Amygdala (tissue), 56 donors: Measurements from ENCODE around the gene ZNF786.
"Not testable (repeated sequence)": the region's sequence is repeated elsewhere in the genome, so short reads cannot be mapped to it uniquely, and the experiment has no call there.

ENCODE experiments used
- DNase-seq, 56 donors: peaks; one replicate each; lab custom pipeline; 2025; lab: John Stamatoyannopoulos, UW

ZNF786 gene

DNA sequence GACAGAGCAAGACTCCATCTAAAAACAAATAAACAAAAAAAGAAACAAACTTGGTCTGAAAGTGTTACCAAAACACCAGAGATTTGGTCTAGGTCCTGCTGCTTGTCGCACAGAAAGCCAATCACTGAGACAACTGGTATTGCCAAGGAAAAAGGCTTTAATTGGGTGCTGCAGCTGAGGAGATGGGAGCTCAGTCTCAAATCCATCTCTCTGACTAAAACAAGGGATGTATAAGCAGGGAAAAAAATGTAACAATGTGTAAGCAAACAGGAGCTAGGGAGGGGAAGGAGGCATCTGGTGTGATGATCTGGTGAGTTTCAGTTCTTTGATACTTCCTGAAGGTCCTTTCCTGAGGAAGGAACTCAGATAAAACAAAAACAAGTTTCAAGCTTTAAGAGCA is 53.8 kb downstream of the ZNF786 start:
- DNase-seq: no peak

DNA sequence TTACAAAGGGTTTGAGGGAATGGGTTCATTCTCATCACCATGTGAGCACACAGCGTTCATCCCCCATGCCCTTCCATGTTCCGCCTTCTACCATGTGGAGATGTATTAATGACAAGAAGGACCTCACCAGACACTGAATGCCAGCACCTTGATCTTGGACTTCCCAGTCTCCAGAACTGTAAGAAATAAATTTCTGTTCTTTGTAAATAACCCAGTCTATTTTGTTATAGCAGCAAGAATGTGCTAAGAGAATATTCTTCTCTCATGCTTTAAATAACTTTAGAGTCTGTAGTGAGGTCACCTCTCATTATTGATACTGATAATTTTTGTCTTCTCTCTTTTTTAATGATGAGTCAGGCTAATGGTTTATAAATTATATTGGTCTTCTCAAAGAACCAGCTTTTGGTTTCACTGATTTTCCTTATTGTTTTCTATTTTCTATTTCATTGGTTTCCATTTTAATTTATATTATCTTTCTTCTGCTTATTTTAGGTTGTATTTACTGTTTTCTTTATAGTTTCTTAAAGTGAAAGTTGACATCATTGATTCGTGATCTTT is 59.1 kb downstream of the ZNF786 start:
- DNase-seq: no peak

DNA sequence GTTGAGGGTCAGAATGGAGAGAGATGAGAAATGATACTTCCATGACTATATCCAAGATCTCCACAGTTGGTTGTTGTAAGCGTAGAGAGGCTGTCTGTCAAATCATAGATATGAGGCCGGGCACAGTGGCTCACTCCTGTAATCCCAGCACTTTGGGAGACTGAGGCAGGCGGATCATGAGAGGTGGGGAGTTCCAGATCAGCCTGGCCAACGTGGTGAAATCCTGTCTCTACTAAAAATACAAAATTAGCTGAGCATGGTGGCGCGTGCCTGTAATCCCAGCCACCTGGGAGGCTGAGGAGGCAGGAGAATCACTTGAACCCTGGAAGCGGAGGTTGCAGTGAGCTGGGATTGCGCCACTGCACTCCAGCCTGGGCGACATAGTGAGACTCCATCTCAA is 60.1 kb downstream of the ZNF786 start:
- DNase-seq: not testable (repeated sequence)

DNA sequence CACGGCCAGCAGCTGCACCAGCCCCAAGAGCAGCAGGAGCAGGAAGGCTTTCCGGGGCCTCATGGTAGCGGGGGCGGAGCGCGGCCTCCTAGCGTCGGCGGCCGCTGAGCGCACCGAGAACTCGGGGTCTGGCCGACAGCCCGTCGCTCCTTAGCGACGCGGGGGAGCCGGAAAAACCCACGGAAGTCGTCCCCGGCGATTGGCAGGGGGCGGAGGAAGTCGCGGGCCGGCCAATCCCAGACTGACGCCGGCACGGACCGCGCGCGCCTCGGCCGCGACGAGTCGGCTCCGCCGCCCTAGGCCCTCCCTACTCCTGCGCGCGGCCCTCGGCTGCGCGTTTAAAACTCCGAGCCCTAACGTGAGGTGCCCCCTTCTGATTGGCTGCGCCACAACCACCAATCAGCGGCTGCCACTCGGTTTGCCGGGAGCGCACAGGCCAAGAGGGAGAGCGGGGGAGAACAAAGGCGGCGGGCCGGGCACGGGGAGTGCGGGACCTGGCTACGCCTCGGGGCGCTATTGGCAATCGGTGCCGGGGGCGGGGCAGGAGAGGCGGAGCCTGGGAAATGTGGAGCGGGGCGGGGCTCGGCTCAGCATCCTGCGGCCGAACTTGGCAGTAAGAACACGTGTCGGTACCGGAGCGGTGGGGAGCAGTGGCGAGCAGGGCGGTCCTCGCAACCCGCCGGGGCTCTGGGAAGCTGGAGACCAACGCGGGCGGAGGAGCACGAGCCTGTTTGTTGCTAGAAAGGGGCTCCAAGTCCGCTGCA is 62.0 kb downstream of the ZNF786 start, which contains the start of gene PDIA4:
TSS of gene PDIA4 (minus strand) at position 160 of the 764 bp plus-strand sequence. CDS start at position 63, 97 bp downstream.
- DNase-seq: peak; percentile 65 to 100 (median 99)

DNA sequence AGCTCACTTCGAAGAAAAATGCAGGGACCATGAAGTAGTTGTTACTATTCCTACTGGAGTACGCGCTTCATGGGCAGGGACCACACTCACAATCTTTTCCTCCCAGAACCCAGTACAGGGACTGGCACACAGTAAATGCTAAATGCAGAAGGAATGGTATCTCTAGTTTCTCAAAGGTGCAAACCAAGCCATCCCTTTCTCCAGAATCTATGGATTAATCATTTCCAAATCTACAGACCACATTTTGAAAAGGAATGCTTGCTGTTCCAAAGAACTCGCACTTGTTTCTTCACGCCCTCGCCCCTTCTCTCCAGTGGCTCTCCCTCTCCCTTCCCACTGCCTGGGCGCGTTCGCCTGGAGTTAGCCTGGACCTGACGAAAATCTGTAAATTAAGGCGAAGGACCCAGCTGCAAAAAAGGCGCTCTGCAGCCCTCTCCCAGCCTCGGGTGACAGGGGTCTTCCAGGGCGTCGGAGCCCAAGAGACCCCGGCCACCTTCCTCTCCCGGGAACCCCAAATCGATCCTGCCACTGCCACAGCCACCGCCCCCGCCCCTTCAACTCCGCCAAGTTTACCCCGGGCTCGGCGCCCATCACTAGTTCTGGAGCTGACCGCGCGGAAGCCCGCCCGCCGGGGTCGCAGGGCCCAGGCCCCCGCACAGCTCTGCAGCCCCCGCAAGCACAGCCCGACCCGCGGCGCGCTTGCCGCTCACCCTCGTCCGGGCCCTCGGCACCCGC is 62.7 kb downstream of the ZNF786 start:
- peak in 5 of 56 donors; percentile 37 to 67 (median 60) for DNase-seq

DNA sequence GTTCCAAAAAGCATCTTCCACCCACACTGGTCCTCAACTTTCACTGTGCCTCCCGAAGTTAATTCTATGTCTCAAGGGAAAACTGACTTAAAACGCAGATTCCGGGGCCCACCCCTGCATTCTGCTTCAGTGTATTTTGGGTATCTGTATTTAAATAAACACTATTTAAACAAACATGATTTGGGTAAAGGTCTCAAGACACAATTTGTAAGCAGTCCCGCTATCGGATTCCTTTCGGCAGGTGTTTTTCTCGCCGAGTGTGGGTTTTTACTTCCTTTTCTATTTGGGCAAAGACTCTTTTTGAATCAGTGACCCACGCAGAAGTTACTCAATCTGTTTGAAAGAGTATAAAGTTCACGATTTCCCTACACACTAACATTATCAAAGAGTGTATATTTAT is 63.5 kb downstream of the ZNF786 start:
- DNase-seq: no peak

DNA sequence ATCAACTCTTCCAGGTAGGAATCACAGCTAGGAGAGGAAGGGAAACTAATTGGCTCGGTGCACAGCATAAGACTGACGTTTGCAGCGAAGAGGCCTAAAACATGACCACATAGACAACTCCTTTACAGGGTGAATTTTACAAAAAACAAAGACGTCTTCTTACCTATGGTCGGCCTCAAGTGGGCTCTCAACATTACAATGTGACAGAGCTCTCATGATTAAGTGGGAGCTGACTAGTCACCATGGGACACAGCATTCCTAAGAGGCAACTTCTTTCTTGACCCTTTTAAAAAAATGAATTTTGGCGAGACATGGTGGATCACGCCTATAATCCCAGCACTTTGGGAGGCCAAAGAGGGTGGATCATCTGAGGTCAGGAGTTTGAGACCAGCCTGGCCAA is 66.9 kb downstream of the ZNF786 start:
- DNase-seq: no peak

DNA sequence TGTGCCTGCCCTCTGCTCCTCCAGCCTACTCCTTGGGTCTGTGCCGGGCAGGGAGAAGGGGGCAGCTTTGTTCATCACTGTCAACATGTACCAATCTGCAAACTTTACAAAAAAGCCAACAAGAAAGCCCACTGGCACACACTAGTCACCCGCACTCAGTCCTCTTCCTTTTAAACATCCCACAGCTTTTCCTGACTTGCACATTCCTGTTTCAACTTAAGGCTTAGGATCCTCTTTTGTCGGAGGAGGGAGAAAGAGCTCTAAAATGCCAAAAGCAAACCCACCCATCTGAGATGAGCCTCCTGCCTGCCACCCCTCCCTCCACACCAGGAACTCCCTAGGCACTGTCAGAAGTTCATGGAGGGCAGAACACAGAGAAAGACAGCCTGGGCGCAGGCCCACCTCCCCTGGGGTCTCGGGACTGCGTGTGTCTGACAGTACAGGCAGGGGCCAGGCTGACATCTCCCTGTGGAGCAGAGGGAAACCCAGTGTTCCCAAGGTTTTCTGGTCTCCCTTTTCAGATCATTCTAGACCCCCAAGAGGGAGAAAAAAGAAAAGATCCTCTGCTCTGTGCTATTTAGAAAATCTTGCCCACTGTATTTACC is 67.7 kb downstream of the ZNF786 start:
- no peak for DNase-seq

DNA sequence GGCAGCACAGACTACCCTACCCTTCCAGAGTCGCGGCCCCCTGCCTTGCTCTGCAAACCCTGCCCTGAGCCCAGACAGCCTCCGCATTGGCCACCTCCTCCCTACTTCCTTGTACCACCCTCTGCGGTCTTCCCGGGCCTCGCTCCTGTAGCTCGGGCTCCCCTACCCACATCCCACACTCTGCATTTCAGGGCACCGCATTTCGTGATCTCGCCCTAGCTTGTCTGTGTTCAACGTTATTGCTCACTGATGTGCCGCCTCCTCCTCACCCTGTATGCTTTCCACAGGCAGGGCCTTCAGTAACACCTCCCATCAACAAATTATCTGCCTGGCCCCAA is 68.8 kb downstream of the ZNF786 start:
- DNase-seq: no peak

DNA sequence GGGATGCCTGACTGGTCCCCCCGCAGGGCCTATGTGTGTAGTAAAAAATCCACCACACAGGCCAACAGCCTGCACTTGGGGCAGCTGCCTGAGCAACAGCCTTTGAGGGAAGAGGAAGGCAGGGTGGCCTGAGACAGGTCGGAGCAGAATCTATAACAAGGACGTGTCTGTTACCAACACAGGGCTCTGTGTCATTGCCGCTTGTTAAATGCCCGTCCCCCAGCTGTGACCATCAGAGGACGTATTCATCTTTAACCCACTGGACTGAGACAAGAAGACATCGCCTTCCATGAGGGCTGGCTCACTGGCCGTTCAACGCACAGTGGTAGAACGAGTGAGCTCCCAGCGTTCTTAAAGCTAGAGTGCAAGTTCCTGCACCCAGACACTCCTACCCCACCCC is 70.0 kb downstream of the ZNF786 start:
- peak in 19 of 56 donors; percentile 7 to 61 (median 18) for DNase-seq
